ENCODE measurements around the gene SYNJ2. TPM values are rescaled to one million over a fixed set of nuclear protein-coding genes. Genes with fewer than 3 reads are reported as not detected.

The SYNJ2 gene
- total RNA-seq, 1 donor from 2014 or later: 8.2 TPM

DNA sequence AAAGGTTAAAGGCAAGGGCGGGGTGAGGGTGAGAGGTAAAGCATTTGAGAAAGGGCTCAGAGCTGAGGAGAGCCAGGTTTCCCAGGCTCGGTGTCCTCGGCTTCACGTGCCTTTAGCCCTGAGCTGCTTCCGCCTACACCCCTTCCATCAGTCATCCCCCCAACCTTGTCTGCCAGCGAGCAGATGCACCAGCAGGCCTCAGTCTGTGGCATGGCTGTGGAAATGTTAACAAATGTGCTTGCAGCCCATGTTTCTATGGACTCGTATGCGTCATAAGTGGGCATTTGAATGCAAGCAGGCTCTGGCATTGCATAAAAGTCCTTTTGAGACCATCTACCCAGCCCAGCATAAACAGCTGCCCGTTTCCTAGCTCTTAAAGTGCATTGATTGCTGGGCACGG is 88.8 kb downstream of the SYNJ2 start:
- no peaks in the 10 kb centered on the region for H3K36me3 ChIP-seq (ENCODE audit: control insufficient read depth, insufficient read depth, low read length)
- H3K27me3 ChIP-seq (ENCODE audit: control insufficient read depth, insufficient read depth, low read length): no peaks in the 10 kb centered on the region
- TF ChIP-seq CTCF (IDR thresholded peaks at IDR 0.05; ENCODE audit: insufficient read depth, low read length, severe bottlenecking): no peak
- FAIRE-seq (no peak), DNase-seq (ENCODE audit: low read depth) (no peak)
- no peak overlapping the region for H3K4me3 ChIP-seq (ENCODE audit: low read depth, low read length)

GRCh38 chr6:158071121-158072082 is 89.7 kb downstream of the SYNJ2 start:
- no peak for FAIRE-seq
- no peak for DNase-seq (ENCODE audit: low read depth)
- no peaks in the 10 kb centered on the region for H3K36me3 ChIP-seq (ENCODE audit: control insufficient read depth, insufficient read depth, low read length)
- H3K4me3 ChIP-seq (ENCODE audit: low read depth, low read length): no peak overlapping the region
- no peak for TF ChIP-seq CTCF (IDR thresholded peaks at IDR 0.05; ENCODE audit: insufficient read depth, low read length, severe bottlenecking)
- H3K27me3 ChIP-seq (ENCODE audit: control insufficient read depth, insufficient read depth, low read length): no peaks in the 10 kb centered on the region

- peak; percentile 18 for FAIRE-seq
- Histone ChIP-seq H3K4me3 (ENCODE audit: low read depth, low read length) (no peak overlapping the region), H3K27me3 (ENCODE audit: control insufficient read depth, insufficient read depth, low read length) (no peaks in the 10 kb centered on the region), H3K36me3 (ENCODE audit: control insufficient read depth, insufficient read depth, low read length) (peaks cover 2% of the 10 kb centered on the region)
- TF ChIP-seq CTCF (IDR thresholded peaks at IDR 0.05; ENCODE audit: insufficient read depth, low read length, severe bottlenecking): peak; percentile 82
- peak; percentile 49 for DNase-seq (ENCODE audit: low read depth)
These were observed 90.5 kb downstream of the SYNJ2 start for GRCh38 chr6:158072083-158072721.

GRCh38 chr6:158073776-158074175 is 92.1 kb downstream of the SYNJ2 start:
- no peak for FAIRE-seq

DNA sequence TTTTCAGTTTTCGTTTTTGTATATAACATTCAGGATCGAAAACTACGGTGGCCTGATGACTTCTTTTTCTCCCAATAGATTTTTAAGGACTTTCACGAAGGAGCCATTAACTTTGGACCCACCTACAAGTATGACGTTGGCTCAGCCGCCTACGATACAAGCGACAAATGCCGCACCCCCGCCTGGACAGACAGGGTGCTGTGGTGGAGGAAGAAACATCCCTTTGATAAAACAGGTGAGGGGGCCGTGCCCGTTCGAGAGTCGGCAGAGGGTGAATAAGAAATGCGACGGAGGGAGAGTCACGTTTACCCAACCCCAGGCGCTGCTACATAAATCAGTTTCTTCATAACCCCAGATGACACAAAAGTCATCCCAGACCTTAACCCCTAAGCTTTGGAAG is 94.9 kb downstream of the SYNJ2 start:
- H3K27me3 ChIP-seq (ENCODE audit: control insufficient read depth, insufficient read depth, low read length): no peaks in the 10 kb centered on the region
- no peak for DNase-seq (ENCODE audit: low read depth)
- no peak for FAIRE-seq
- no peak overlapping the region for H3K4me3 ChIP-seq (ENCODE audit: low read depth, low read length)
- TF ChIP-seq CTCF (IDR thresholded peaks at IDR 0.05; ENCODE audit: insufficient read depth, low read length, severe bottlenecking): no peak
- peaks cover 5% of the 10 kb centered on the region for H3K36me3 ChIP-seq (ENCODE audit: control insufficient read depth, insufficient read depth, low read length)

More at GRCh38 chr6:158073776-158074175, 92.1 kb downstream of the SYNJ2 start:
- Histone ChIP-seq H3K27me3 (ENCODE audit: control insufficient read depth, insufficient read depth, low read length) (no peaks in the 10 kb centered on the region), H3K36me3 (ENCODE audit: control insufficient read depth, insufficient read depth, low read length) (peaks cover 2% of the 10 kb centered on the region), H3K4me3 (ENCODE audit: low read depth, low read length) (no peak overlapping the region)
- no peak for DNase-seq (ENCODE audit: low read depth)
- TF ChIP-seq CTCF (IDR thresholded peaks at IDR 0.05; ENCODE audit: insufficient read depth, low read length, severe bottlenecking): no peak

Measured in bronchial epithelial cell (primary cell).